Loucy (cell line): Measurements from ENCODE around the gene IGSF6.

Experiments
- EZH2phosphoT487 ChIP-seq: fragments of 200-600 bp; IDR thresholded peaks from 2 replicates; pipeline ENCODE4 v1.6.1; 2018; ENCODE audit warnings: antibody characterized with exemption, mild to moderate bottlenecking, moderate library complexity, borderline replicate concordance
- TF ChIP-seq, protein P1 (sequence below): fragments of 200-600 bp; sonication (generic); conservative IDR thresholded peaks from 2 replicates; pipeline ENCODE4 v1.5.1; 2014; ENCODE audit warnings: mild to moderate bottlenecking, antibody characterized with exemption, low read length

DNA sequence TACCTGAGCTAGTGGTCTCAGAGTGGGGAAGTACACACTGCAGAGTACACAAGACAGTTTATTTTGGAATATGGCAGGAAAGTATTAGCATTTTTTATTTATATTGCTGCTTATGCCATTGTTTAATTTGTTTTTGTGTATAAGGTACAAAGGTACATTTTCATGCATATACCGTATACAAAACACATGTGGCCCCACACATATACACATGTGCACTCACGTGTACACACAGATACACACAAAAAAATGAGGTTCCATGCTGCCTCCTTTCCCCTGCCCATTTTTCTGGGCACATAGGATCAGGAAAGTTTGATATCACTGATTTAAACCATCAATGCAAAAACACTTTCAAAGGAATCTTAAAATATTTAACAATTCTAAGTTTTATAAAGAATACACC is 12.9 kb downstream of the IGSF6 start:
- TF ChIP-seq, protein P1, sequence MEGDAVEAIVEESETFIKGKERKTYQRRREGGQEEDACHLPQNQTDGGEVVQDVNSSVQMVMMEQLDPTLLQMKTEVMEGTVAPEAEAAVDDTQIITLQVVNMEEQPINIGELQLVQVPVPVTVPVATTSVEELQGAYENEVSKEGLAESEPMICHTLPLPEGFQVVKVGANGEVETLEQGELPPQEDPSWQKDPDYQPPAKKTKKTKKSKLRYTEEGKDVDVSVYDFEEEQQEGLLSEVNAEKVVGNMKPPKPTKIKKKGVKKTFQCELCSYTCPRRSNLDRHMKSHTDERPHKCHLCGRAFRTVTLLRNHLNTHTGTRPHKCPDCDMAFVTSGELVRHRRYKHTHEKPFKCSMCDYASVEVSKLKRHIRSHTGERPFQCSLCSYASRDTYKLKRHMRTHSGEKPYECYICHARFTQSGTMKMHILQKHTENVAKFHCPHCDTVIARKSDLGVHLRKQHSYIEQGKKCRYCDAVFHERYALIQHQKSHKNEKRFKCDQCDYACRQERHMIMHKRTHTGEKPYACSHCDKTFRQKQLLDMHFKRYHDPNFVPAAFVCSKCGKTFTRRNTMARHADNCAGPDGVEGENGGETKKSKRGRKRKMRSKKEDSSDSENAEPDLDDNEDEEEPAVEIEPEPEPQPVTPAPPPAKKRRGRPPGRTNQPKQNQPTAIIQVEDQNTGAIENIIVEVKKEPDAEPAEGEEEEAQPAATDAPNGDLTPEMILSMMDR: no peak
- TF ChIP-seq EZH2phosphoT487: no peak
